ENCODE data around the gene XYLT2.

XYLT2 gene

DNA sequence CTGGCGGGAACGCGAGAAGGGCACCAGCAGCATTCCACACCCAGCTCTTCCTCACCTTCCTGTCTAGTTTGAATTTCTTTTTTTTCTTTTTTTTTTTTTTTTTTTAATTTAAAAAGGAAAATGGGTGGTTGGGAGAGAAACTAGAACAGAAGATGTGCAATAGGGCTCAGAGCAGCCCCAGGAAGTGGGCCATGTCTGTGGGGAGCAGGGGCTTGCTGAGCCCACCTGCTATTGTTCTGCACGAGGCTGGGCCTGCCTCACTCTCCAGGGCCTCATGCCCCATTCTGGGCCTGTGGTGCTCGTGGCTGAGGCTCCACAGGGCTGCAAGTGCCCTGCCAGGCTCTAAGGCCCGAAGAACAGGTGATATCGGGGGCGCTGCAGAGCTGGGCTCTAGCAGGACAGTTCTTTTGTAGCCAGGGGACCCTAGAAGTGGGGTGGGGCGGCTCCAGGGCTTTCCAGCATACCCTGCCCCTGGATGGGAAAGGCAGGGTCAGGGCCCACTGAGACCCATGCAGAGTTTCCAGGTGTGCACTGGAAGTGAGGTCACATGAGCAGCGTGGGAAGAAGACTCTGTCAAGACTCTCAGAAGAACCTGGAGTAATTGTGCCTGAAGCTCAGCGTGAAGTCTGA, 14.7 kb downstream of the XYLT2 start:
- H3K27ac ChIP-seq = no peak overlapping the region

GRCh38 chr17:50361561-50362480, 15.9 kb downstream of the XYLT2 start:
- peak overlapping the region in 2 of 21 experiments; percentile 21 to 40 for H3K27ac ChIP-seq
- H3K4me3 ChIP-seq = no peak overlapping the region

More for the DNA sequence above, 14.7 kb downstream of the XYLT2 start:
- H3K4me3 ChIP-seq = no peak overlapping the region

DNA sequence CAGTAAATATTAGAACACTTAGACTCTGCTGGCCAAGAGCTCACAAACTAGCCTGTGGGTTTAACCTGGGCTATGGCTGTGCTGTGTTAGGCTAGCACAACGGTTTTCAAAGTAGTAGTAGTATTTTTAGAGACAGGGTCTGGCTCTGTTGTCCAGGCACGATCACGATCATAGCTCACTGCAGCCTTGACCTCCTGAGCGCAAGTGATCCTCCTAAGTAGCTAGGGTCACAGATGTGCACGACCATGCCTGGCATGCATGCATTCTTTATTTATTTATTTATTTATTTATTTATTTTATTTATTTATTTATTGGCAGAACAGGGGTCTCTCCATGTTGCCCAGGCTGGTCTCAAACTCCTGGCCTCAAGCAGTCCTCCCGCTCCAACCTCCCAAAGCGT, 16.7 kb downstream of the XYLT2 start:
- H3K4me3 ChIP-seq = no peak overlapping the region
- peak overlapping the region in 1 of 21 experiments; percentile 21 for H3K27ac ChIP-seq

GRCh38 chr17:50363217-50364060, 17.5 kb downstream of the XYLT2 start:
- H3K27ac ChIP-seq = no peak overlapping the region
- H3K4me3 ChIP-seq = no peak overlapping the region

DNA sequence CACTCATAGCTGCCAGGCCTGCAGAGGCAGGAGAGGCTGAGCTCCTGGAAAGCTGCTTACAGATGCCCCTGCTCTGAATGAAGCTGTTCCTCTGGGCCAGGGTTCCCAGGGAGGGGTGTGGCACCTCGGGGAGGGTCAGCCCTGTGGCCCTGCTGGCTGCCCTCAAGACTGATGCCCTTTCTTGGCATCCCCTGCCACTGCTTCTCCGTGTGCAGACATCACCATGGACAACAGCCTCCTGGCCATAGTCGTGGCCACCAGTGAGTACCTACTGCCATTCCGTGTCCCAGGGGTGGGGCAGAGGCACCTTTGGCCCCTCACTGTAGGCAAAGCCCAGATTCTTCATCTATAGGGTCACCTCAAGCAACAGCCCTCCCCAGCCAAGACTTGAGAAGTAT, 18.1 kb downstream of the XYLT2 start:
- Histone ChIP-seq H3K4me3 (no peak overlapping the region), H3K27ac (no peak overlapping the region)

GRCh38 chr17:50364715-50365114, 18.8 kb downstream of the XYLT2 start:
- H3K27ac ChIP-seq = no peak overlapping the region
- no peak overlapping the region for H3K4me3 ChIP-seq

- no peak overlapping the region for H3K27ac ChIP-seq
- H3K4me3 ChIP-seq = no peak overlapping the region
Observed at GRCh38 chr17:50365165-50365564, 19.2 kb downstream of the XYLT2 start.

- H3K4me3 ChIP-seq = no peak overlapping the region
- H3K27ac ChIP-seq = no peak overlapping the region
Observed at GRCh38 chr17:50365649-50366393, 19.9 kb downstream of the XYLT2 start.

GRCh38 chr17:50367401-50367800, 21.5 kb downstream of the XYLT2 start:
- Histone ChIP-seq H3K27ac (no peak overlapping the region), H3K4me3 (no peak overlapping the region)

DNA sequence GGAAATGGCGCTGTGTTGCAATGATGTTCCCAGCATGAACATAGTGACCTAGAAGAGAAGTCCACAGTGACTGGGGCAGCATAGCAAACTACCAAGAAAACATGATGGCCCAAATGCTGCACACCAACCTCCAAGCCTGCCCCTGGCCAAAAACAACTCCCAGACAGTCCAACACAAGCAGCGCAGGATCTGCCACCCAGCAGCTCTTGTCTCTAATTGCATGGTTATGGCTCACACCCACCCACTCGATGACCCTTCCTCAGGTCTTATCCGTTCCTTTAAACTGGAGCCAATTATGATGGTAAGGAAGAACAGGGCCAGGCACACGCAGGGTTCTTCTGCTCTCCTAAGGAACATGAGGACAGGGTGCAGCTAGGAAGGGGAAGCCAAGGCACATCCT, 24.1 kb downstream of the XYLT2 start:
- H3K27ac ChIP-seq = no peak overlapping the region

GRCh38 chr17:50371526-50371925, 25.6 kb downstream of the XYLT2 start:
- H3K4me3 ChIP-seq = peak overlapping the region in 2 of 7 experiments; percentile 62 to 83
- peak overlapping the region in 3 of 21 experiments; percentile 3 to 98 (median 92) for H3K27ac ChIP-seq

More for the DNA sequence above, 24.1 kb downstream of the XYLT2 start:
- no peak overlapping the region for H3K4me3 ChIP-seq

DNA sequence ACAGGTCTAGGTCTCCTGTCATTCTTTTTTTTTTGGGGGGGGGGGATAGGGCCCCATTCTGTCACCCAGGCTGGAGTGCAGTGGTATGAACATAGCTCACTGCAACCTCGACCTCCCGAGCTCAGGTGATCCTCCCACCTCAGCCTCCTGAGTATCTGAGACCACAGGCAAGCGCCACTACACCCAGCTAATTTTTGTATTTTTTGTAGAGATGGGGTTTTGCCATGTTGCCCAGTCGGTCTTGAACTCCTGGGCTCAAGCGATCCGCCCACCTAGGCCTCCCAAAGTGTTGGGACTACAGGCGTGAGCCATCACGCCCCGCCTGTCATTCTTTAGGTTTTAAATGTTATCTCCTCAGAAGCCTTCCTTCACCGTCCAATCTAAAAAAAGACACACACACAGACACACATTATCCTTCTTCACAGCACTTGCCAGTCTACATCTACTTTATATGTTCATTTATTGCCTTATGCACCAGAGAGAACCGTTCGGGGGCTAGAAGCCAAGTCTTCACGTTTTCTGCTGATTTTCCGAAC, 26.4 kb downstream of the XYLT2 start:
- Histone ChIP-seq H3K27ac (peak overlapping the region in 20 of 21 experiments; percentile 81 to 99 (median 94)), H3K4me3 (peak overlapping the region; percentile 46 to 83 (median 63))

- peak within 1 kb of the TSS; percentile 68 to 99 (median 94) for H3K27ac ChIP-seq
Observed at GRCh38 chr17:50372758-50373556, 27.0 kb downstream of the XYLT2 start, which contains the start of the genes EME1 and MRPL27. Gene EME1 (plus strand): TSS chr17:50373229. CDS start chr17:50375209, 1,980 bp downstream. Gene MRPL27 (minus strand): TSS chr17:50373184. CDS start chr17:50373170, 14 bp downstream.

DNA sequence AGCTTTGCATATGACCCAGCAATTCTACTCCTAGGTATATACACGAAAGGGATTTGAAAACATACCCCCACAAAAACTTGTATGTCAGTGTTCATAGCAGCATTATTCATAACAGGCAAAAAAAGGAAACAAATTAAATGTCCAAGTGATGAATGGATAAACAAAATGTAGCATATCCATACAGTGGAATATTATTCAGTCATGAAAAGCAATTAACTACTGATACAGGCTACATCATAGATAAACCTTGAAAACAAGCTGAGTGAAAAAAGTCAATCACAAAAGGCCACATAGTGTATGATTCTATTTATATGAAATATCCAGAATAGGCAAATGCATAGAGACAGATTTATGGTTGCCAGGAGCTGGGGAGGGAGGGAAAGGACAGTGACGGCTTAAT, 27.8 kb downstream of the XYLT2 start:
- H3K27ac ChIP-seq = no peak overlapping the region
- peak overlapping the region in 2 of 7 experiments; percentile 62 to 83 for H3K4me3 ChIP-seq

More at GRCh38 chr17:50372758-50373556, 27.0 kb downstream of the XYLT2 start, which contains the start of the genes EME1 and MRPL27:
- H3K4me3 ChIP-seq = peak within 1 kb of the TSS; percentile 46 to 83 (median 63)

DNA sequence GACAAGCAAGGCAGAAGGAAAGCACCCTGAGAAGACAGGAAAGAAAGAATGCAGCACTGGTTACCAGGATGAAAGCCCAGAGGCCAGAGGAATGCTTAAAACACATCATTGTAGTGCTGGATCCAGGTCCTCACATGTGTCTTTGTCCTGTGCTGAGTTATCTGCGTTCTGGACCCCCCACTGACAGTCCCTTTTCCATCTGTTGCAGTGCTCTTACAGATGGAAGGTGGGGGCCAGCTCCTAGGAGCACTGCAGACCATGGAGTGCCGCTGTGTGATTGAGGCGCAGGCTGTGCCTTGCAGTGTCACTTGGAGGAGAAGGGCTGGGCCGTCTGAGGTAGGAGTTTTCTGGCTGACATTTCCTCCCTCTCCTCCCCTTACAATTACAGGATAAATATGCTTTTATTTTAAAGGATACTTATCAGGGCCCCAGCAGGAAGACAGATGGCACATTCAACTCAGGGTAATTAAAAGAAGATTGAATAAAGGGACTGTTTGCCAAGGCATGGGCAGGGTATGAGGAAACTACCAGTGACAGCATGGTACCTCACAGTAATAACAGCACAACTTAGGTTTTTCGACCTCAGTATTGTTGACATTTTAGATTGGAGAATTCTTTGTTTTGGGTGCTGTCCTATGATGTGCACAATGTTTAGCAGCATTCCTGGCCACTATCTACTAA, 30.1 kb downstream of the XYLT2 start:
- H3K4me3 ChIP-seq = no peak overlapping the region

DNA sequence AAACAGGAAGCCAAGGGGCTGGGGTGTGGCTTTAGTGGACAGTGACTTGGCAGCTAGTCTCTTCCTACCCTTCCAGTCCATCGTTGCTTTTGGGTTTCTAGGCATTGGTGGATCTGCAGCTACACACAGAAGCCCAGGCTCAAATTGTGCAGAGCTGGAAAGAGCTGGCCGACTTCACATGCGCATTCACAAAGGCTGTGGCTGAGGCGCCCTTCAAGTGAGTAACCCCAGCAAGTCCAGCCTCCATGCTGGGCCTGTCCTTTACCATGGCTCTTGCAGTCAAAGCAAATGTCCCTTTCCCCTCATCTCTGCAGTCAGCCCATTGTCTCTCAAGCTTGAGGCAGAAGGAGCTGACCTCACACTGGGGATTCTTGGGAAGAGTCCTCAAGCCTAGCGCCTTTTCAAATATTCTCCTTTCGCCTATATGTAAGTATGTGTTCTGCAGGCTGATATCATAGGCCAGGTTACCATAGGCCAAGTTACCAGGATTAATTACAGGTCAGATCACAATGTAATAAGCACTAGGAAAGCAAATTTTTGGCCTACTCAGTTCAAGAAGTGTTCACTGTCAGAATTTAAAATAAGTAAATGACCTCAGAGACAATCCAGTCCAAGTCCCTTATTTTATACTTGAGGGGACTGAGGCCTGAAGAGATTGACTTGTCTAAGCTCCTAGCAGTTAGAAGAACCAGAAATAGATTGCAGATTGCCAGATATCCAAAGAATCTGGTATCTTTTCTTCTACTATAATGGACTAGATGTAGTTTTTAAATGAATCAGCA, 33.6 kb downstream of the XYLT2 start:
- no peak overlapping the region for H3K4me3 ChIP-seq

More for the DNA sequence above, 30.1 kb downstream of the XYLT2 start:
- no peak overlapping the region for H3K27ac ChIP-seq

More for the DNA sequence above, 33.6 kb downstream of the XYLT2 start:
- H3K27ac ChIP-seq = no peak overlapping the region

Measured in skin epidermis (tissue), 12 donors.